ENCODE data around the gene GEMIN2.
"Not testable (repeated sequence)": the region's sequence is repeated elsewhere in the genome, so short reads cannot be mapped to it uniquely, and the experiment has no call there.

The GEMIN2 gene, protein sequence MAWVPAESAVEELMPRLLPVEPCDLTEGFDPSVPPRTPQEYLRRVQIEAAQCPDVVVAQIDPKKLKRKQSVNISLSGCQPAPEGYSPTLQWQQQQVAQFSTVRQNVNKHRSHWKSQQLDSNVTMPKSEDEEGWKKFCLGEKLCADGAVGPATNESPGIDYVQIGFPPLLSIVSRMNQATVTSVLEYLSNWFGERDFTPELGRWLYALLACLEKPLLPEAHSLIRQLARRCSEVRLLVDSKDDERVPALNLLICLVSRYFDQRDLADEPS

DNA sequence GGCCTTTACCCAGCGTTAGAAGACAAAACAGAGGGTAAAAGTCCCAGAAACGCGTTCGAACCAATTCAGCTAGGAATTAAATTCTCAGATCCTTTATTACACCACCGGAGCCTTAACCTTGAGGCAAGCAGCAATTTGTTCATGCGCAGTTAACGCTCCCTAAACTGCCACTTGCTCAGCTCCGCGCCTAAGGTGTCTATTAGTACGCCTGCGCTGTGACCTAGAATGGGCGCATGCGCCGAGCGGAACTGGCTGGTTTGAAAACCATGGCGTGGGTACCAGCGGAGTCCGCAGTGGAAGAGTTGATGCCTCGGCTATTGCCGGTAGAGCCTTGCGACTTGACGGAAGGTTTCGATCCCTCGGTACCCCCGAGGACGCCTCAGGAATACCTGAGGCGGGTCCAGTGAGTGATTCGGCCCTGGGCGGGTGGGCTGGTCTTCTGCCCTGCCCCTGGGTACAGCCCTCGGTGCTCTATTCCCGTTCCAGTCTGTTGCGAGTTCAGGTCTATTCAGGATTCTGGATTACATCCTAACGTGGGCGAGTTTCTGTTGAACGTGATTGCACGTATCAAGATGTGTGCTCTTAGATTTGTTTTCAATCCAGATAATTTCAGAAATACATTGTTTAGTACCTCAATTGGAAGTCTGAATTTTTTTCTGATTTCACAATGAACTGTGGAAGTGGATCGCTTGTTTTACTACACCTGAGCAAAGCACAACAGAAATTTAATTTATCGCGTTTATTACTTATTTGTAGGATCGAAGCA, at the start of gene GEMIN2:
Gene GEMIN2 (plus strand): TSS at position 251 of the 766 bp plus-strand sequence. CDS start 16 bp downstream, at position 267.
- peak; percentile 95 for DNase-seq (ENCODE audit: low spot score)

DNA sequence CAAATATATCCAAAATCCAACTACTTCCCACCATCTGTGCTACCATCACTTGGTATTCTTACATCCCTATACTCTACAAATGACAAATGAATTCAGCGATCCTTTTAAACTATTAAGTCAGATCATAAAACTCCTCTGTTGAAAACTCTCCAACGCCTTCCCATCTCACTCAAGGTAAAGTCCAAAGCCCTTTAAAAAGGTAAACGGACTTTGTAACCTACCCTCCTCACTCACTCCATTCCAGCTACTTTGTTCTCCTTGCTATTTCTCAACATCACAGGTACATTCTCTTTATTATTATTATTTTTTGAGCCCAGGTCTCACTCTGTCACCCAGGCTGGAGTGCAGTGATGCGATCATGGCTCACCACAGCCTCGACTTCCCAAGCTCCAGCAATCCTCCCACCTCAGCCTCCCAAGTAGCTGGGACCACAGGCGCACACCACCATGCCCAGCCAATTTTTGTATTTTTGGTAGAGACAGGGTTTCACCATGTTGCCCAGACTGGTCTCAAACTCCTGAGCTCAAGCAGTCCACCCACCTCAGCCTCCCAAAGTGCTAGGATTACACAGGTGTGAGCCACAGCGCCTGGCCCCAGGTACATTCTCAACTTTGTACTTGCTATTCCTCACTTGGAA, 44.8 kb upstream of the GEMIN2 start:
- not testable (repeated sequence) for DNase-seq (ENCODE audit: low spot score)

DNA sequence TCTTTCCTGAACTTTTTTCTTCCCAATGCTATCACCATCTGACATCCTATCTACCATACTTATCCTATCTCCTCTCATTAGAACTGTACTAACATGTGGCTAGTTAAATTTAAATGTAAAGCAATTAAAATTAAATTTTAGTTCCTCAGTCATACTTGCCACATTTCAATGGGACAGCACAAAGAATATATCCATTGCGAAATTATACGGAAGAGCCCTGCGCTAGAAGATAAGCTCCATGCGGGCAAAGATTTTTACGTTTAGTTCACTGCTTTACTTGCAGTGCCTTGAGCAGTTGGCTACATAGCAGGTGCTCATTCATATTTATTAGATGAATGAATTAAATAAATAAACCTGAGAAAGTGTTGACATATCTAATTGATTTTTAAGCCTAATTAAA, 44.2 kb upstream of the GEMIN2 start:
- no peak for DNase-seq (ENCODE audit: low spot score)

DNA sequence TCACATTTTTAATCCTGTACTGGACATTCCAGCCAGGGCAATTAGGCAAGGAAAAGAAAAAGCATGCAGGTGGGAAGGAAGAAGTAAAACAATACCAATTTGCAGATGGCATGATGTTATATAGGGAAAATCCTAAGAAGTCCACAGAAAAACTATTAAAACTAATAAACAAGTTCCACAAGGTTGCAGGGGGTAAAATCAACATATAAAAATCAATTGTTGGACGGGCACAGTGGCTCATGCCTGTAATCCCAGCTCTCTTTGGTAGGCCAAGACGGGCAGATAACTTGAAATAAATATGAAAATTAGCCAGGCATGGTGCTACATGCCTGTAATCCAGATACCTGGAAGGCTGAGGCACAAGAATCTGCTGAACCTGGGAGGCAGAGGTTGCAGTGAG, 43.0 kb upstream of the GEMIN2 start:
- no peak for DNase-seq (ENCODE audit: low spot score)

GRCh38 chr14:39080886-39081285, 33.2 kb upstream of the GEMIN2 start:
- no peak for DNase-seq (ENCODE audit: low spot score)

DNA sequence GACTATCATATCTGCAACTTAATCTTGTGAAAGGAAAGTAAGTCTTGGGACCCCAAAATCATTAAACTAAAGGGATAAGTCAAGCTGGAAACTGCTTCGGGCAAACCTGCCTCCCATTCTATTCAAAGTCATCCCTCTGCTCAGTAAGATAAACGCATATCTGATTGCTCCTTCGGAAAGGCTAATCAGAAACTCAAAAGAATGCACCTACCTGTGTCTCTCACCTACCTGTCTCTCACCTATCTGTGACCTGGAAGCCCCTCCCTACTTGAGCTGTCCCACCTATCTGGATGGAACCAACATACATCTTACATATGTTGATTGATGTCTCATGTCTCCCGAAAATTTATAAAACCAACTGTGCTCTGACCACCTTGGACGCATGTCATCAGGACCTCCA, 31.0 kb upstream of the GEMIN2 start:
- no peak for DNase-seq (ENCODE audit: low spot score)

- DNase-seq (ENCODE audit: low spot score) = no peak
Observed at GRCh38 chr14:39085933-39086332, 28.2 kb upstream of the GEMIN2 start.

GRCh38 chr14:39087493-39087892, 26.6 kb upstream of the GEMIN2 start:
- no peak for DNase-seq (ENCODE audit: low spot score)

- no peak for DNase-seq (ENCODE audit: low spot score)
Observed at GRCh38 chr14:39090548-39091111, 23.5 kb upstream of the GEMIN2 start.

GRCh38 chr14:39091716-39092115, 22.4 kb upstream of the GEMIN2 start:
- DNase-seq (ENCODE audit: low spot score) = no peak

DNA sequence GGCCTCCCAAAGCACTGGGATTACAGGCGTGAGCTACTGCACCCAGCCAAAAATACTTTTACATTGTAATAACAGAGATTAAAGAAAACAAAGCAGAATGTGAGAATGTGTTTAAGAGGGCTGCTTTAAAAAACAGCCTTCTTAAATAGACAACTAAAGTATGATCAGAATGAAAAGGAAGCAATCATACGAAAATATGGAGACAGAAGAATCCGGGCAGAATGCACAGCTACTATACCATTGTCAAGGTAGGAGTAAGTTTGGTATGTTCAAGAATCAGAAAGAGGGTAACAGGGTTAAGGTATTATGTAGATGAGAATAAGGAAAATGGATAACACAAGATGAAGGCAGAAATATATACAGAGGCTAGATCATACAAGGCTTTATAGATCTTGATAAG, 19.6 kb upstream of the GEMIN2 start:
- DNase-seq (ENCODE audit: low spot score) = no peak

- DNase-seq (ENCODE audit: low spot score) = peak; percentile 67
Observed at GRCh38 chr14:39097159-39097558, 17.0 kb upstream of the GEMIN2 start.

DNA sequence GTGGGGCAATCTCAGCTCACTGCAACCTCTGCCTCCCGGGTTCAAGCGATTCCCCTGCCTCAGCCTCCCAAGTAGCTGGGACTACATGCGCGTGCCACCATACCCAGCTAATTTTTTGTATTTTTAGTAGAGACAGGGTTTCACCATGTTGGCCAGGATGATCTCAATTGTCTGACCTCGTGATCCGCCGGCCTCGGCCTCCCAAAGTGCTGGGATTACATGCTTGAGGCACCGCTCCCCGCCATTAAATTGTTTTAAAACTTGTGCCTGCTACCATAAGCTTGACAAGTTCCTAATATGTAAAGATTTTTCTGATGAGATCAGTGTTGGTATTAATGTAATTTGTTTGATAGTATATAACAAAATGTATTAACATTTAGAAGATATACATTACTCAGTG, 14.9 kb upstream of the GEMIN2 start:
- not testable (repeated sequence) for DNase-seq (ENCODE audit: low spot score)

GRCh38 chr14:39099748-39100147, 14.4 kb upstream of the GEMIN2 start:
- no peak for DNase-seq (ENCODE audit: low spot score)

GRCh38 chr14:39102265-39102968, 11.7 kb upstream of the GEMIN2 start:
- DNase-seq (ENCODE audit: low spot score) = peak; percentile 22

GRCh38 chr14:39102969-39103957, 10.9 kb upstream of the GEMIN2 start, which contains the start of gene SEC23A:
TSS of gene SEC23A (minus strand) at chr14:39103235. CDS start at chr14:39096118, 7,117 bp downstream.
- peak; percentile 81 for DNase-seq (ENCODE audit: low spot score)

DNA sequence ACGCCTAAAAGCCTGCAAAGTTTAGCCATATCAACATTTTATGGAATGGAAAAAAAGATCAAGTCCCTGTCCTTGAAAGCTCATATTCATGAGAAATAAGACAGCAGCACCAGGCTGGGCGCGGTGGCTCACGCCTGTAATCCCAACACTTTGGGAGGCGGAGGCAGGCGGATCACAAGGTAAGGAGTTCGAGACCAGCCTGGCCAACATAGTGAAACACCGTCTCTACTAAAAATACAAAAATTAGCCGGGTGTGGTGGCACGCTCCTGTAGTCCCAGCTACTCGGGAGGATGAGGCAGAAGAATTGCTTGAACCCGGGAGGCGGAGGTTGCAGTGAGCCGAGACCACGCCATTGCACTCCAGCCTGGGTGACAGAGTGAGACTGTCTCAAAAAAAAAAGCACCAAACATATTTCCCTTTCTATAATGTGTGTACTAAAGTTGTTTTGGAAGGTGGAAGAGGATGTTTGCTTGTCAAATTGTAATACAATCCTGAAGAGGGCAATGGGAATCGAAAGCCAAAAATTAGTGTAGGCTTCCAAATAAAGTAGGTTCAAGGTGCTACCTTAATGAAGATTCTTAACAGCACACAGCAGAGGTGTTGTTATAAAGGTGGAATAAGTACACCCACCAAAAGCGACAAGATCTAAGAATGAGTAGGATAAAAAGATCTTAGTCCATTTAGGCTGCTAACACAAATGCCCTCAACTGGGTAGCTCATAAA, 9.9 kb upstream of the GEMIN2 start:
- DNase-seq (ENCODE audit: low spot score) = not testable (repeated sequence)

DNA sequence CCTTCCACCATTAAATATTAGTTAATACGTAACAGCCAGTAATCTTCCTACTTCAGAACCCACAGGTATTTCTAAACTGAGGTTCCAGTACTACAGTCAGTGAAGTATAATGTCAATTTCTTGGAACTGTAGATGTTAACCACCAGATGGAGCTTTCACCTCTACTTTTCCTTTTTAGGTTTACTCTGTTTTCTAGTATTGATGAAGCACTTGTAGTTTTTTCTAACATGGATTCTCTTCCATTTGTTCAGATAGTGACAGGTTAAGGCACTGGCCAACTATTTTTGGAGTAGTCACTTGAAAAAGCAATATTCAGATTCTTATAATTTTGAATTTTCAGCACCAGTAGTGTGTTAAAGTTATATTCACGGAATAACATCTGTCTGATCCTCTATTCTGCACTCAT, 6.5 kb upstream of the GEMIN2 start:
- DNase-seq (ENCODE audit: low spot score) = no peak

DNA sequence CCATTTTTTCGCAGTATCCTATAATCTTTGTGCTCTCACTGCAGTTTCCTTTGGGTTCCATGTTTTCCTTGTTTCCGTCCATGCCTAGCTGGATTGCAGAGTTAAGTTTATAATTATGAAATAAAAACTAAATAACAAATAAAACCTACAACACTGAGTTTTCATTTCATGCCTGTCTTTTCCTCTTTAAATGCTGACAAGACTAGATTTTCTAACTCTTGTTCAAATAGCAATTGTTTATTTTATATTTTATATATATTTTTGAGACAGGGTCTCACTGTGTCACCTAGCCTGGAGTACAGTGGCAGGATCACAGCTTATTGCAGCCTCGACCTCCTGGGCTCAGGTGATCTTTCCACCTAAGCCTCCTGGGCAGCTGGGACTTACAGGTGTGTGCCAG, 5.3 kb upstream of the GEMIN2 start:
- DNase-seq (ENCODE audit: low spot score) = no peak
